HG02852 (cell line): ENCODE data around the gene RGS3.

Experiments
- ATAC-seq: cut with Tn5 transposase; IDR thresholded peaks from one replicate; pipeline ENCODE4 v1.9.1; 2021; ENCODE audit warnings: mild to moderate bottlenecking, moderate library complexity; ENCODE audit not compliant: unreplicated experiment

Gene RGS3

GRCh38 chr9:113464286-113464660, 746 bp downstream of the RGS3 start:
- no peak for ATAC-seq

- ATAC-seq: no peak
Observed at GRCh38 chr9:113465599-113466140, 2.1 kb downstream of the RGS3 start.

GRCh38 chr9:113467183-113467582, 3.7 kb downstream of the RGS3 start:
- ATAC-seq: no peak

- no peak for ATAC-seq
Observed at GRCh38 chr9:113468716-113469448, 5.4 kb downstream of the RGS3 start.

GRCh38 chr9:113471143-113471542, 7.6 kb downstream of the RGS3 start:
- ATAC-seq: no peak

GRCh38 chr9:113471566-113471965, 8.0 kb downstream of the RGS3 start:
- ATAC-seq: no peak

- no peak for ATAC-seq
Observed at GRCh38 chr9:113472199-113472598, 8.7 kb downstream of the RGS3 start.

- no peak for ATAC-seq
Observed at GRCh38 chr9:113474360-113475028, 11.0 kb downstream of the RGS3 start.

- ATAC-seq: no peak
Observed at GRCh38 chr9:113475031-113475430, 11.5 kb downstream of the RGS3 start.

GRCh38 chr9:113475992-113476391, 12.5 kb downstream of the RGS3 start:
- ATAC-seq: no peak

GRCh38 chr9:113476511-113476916, 13.0 kb downstream of the RGS3 start:
- ATAC-seq: no peak

- no peak for ATAC-seq
Observed at GRCh38 chr9:113477058-113477457, 13.5 kb downstream of the RGS3 start.

GRCh38 chr9:113477661-113478060, 14.1 kb downstream of the RGS3 start:
- ATAC-seq: no peak

GRCh38 chr9:113479174-113479621, 15.7 kb downstream of the RGS3 start:
- no peak for ATAC-seq

GRCh38 chr9:113480612-113481011, 17.1 kb downstream of the RGS3 start:
- ATAC-seq: no peak

GRCh38 chr9:113481176-113481787, 17.8 kb downstream of the RGS3 start:
- ATAC-seq: no peak

- ATAC-seq: no peak
Observed at GRCh38 chr9:113482341-113482740, 18.8 kb downstream of the RGS3 start.

GRCh38 chr9:113482991-113483675, 19.6 kb downstream of the RGS3 start:
- ATAC-seq: no peak

GRCh38 chr9:113483676-113484257, 20.2 kb downstream of the RGS3 start:
- no peak for ATAC-seq

- no peak for ATAC-seq
Observed at GRCh38 chr9:113484258-113484730, 20.8 kb downstream of the RGS3 start.

GRCh38 chr9:113485761-113486115, 22.2 kb downstream of the RGS3 start:
- no peak for ATAC-seq
